B cell (primary cell): ENCODE measurements around the gene PRRC1. TPM values are rescaled to one million over a fixed set of nuclear protein-coding genes. Genes with fewer than 3 reads are reported as not detected.

ENCODE experiments used
- ATAC-seq: fragments of 200-7000 bp; cut with Tn5 transposase; one replicate; pipeline ENCODE4 v1.10.0; 2021; ENCODE audit warnings: low read depth, mild to moderate bottlenecking, moderate number of reproducible peaks, moderate library complexity
- CTCF ChIA-PET: fragments of 350-600 bp; sonication (Branson Sonifier 250); formaldehyde crosslinking; loops from one replicate; lab custom pipeline; 2021; ENCODE audit warnings: antibody characterized with exemption, inconsistent platforms; lab: Charles Lee
- POLR2A ChIA-PET: fragments of 350-600 bp; sonication (Branson Sonifier 250); formaldehyde crosslinking; loops from one replicate; lab custom pipeline; 2021; ENCODE audit warnings: antibody characterized with exemption; lab: Charles Lee
- DNase-seq: peaks from one replicate; pipeline ENCODE4 v3.0.0; 2013
- H2AFZ ChIP-seq: 2 replicates; pipeline ENCODE4 v1.6.1; 2012; ENCODE audit warnings: mild to moderate bottlenecking, low read depth, low read length; ENCODE audit not compliant: insufficient read depth, poor library complexity, severe bottlenecking
- H3K27ac ChIP-seq, 2 donors: 1 replicate in 1 of 2; 2 replicates in 1 of 2; pipeline ENCODE4 v1.5.1; 2012 to 2013; ENCODE audit warnings: low read length in 2 of 2, mild to moderate bottlenecking in 2 of 2, moderate library complexity in 1 of 2
- H3K27me3 ChIP-seq, 4 experiments: fragments of 200-600 bp in 1 of 4; sonication (generic) in 1 of 4; replicated peaks in 1 of 4; 1 replicate in 2 of 4; 2 replicates in 2 of 4; pipeline versions ENCODE4 v1.6.1 to v1.7.0; 2013 to 2016; ENCODE audit warnings: low read length in 3 of 4, mild to moderate bottlenecking in 2 of 4, mixed read lengths in 1 of 4, moderate library complexity in 1 of 4; ENCODE audit not compliant: insufficient read depth in 4 of 4, control insufficient read depth in 3 of 4; ENCODE audit errors: control extremely low read depth in 1 of 4
- H3K36me3 ChIP-seq, 2 experiments: replicated peaks in 1 of 2; 1 replicate in 1 of 2; 2 replicates in 1 of 2; pipeline versions ENCODE4 v1.6.1 to v1.7.1; 2013; ENCODE audit warnings: low read length in 1 of 2; ENCODE audit not compliant: insufficient read depth in 2 of 2, control insufficient read depth in 1 of 2; ENCODE audit errors: control extremely low read depth in 1 of 2, extremely low read depth in 1 of 2
- H3K4me1 ChIP-seq, 2 donors: fragments of 200-600 bp in 1 of 2; sonication (generic) in 1 of 2; 1 replicate in 1 of 2; 2 replicates in 1 of 2; pipeline versions ENCODE4 v1.5.1 to v1.6.1; 2013 to 2017; ENCODE audit warnings: low read length in 2 of 2; ENCODE audit not compliant: control insufficient read depth in 2 of 2, insufficient read depth in 2 of 2
- H3K4me2 ChIP-seq: replicated peaks from 2 replicates; pipeline ENCODE3; 2012; ENCODE audit warnings: mild to moderate bottlenecking, low read depth, low read length; ENCODE audit not compliant: poor library complexity, severe bottlenecking
- H3K4me3 ChIP-seq, 5 experiments: fragments of 200-600 bp in 1 of 5; sonication (generic) in 1 of 5; 1 replicate in 3 of 5; 2 replicates in 2 of 5; pipeline versions ENCODE4 v1.5.1 to v1.7.0; 2011 to 2016; ENCODE audit warnings: low read length in 4 of 5, mild to moderate bottlenecking in 4 of 5, low read depth in 2 of 5, control low read depth in 1 of 5, moderate library complexity in 1 of 5; ENCODE audit not compliant: insufficient read depth in 1 of 5; ENCODE audit errors: control extremely low read depth in 1 of 5, extremely low read depth in 1 of 5
- H3K79me2 ChIP-seq: fragments of 200-600 bp; sonication (generic); one replicate; pipeline ENCODE4 v1.6.0; 2016; ENCODE audit warnings: low read length; ENCODE audit not compliant: control insufficient read depth, insufficient read depth
- H3K9ac ChIP-seq: fragments of 200-600 bp; sonication (generic); 2 replicates; pipeline ENCODE4 v1.6.1; 2017; ENCODE audit warnings: mild to moderate bottlenecking, low read length, moderate library complexity
- H3K9me3 ChIP-seq, 3 donors: one replicate each; pipeline versions ENCODE4 v1.6.1 to v1.7.1; 2013; ENCODE audit warnings: low read length in 2 of 3; ENCODE audit not compliant: control insufficient read depth in 2 of 3, insufficient read depth in 1 of 3; ENCODE audit errors: control extremely low read depth in 1 of 3
- H4K20me1 ChIP-seq: 2 replicates; pipeline ENCODE4 v1.6.0; 2012; ENCODE audit warnings: mild to moderate bottlenecking, low read length; ENCODE audit not compliant: insufficient read depth, control insufficient read depth, poor library complexity, severe bottlenecking
- H3K27ac Mint-ChIP-seq: one replicate; pipeline ENCODE4 v1.8.0; 2021; ENCODE audit warnings: mixed read lengths
- H3K27me3 Mint-ChIP-seq: one replicate; pipeline ENCODE4 v1.8.0; 2021; ENCODE audit warnings: mixed read lengths
- H3K4me1 Mint-ChIP-seq: one replicate; pipeline ENCODE4 v1.8.0; 2021; ENCODE audit warnings: mixed read lengths
- H3K4me3 Mint-ChIP-seq: one replicate; pipeline ENCODE4 v1.8.0; 2021; ENCODE audit warnings: mixed read lengths
- H3K9me3 Mint-ChIP-seq: one replicate; pipeline ENCODE4 v1.8.0; 2022; ENCODE audit warnings: mixed read lengths; ENCODE audit not compliant: insufficient read depth
- EZH2 ChIP-seq: IDR thresholded peaks from 2 replicates; pipeline ENCODE4 v1.6.1; 2012; ENCODE audit warnings: borderline replicate concordance, low read depth, mild to moderate bottlenecking, moderate library complexity, low read length; ENCODE audit not compliant: insufficient read depth, poor library complexity, severe bottlenecking
- WGBS: methylation state at CpG from one replicate; pipeline ENCODE4 v1.1.5; 2013; ENCODE audit warnings: missing lambda C conversion rate; ENCODE audit not compliant: insufficient coverage; 5-methylcytosine and 5-hydroxymethylcytosine counted together
- intact Hi-C: fragments of 100-400 bp; cut with micrococcal nuclease; formaldehyde crosslinking; loops from one replicate; pipeline ENCODE4 v1.10.0; 2022
- polyA plus RNA-seq: library from polyadenylated mRNA; depleted of rRNA; stranded (reverse); fragments of >200 nt; gene quantifications from 2 replicates; pipeline ENCODE4 v1.2.3, GENCODE V29; 2012
- total RNA-seq, 2 donors: library from RNA; stranded (reverse); fragments of 120-200 nt in 1 of 2; gene quantifications; 1 replicate in 1 of 2; 2 replicates in 1 of 2; pipeline versions ENCODE4 v1.2.3 to v1.2.4, GENCODE V29; 2013 to 2022
- TF ChIP-seq, protein P1 (sequence below): fragments of 200-600 bp; IDR thresholded peaks from one replicate; pipeline ENCODE4 v1.8.0; 2022; ENCODE audit warnings: antibody characterized with exemption, mild to moderate bottlenecking

Gene PRRC1
- total and polyA plus RNA-seq, 2 donors (not counting 1 experiment from before 2014, with no cell fraction given), result 9.7 to 35.5 TPM

DNA sequence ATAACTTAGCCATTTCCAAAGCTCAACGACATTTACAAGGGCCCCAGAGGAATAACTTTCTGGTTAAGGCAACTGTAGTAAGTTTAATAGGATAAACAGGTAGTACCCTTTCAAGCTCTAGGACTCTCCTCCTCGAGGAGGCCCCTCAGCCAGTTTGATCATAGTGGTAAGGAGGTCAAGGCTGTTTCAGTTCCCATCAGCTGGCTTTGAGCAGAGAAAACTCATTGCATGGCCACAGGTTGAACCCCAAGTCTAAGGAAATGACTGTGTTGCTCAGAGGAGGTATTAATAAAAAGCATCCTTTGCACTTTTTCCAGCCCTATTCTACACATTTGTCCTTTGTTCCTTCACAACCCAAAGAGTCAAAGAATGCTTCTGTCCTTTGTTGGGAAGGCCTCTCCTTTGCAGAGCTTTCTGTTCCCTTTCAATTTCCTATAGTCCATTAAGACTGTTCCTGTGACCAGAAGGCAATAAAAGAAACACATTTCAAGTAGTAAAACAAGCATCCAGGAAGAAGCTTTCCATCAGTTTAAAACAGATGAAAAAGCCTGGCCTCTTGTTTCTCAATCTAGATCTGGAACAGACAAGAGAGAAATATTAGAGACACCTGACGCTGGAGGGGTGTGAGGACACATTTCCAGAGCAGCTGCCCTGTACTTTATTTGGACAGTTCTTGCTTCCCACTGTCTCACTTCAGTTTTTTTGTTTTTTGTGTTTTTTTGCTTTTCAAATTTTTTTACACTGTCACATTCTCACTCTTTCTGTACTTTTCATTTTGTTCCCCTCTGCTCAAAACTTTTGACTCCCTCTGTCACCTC lies 54.1 kb downstream of the PRRC1 start:
- no peaks in the 10 kb centered on the region for H3K79me2 ChIP-seq
- TF ChIP-seq, protein P1, sequence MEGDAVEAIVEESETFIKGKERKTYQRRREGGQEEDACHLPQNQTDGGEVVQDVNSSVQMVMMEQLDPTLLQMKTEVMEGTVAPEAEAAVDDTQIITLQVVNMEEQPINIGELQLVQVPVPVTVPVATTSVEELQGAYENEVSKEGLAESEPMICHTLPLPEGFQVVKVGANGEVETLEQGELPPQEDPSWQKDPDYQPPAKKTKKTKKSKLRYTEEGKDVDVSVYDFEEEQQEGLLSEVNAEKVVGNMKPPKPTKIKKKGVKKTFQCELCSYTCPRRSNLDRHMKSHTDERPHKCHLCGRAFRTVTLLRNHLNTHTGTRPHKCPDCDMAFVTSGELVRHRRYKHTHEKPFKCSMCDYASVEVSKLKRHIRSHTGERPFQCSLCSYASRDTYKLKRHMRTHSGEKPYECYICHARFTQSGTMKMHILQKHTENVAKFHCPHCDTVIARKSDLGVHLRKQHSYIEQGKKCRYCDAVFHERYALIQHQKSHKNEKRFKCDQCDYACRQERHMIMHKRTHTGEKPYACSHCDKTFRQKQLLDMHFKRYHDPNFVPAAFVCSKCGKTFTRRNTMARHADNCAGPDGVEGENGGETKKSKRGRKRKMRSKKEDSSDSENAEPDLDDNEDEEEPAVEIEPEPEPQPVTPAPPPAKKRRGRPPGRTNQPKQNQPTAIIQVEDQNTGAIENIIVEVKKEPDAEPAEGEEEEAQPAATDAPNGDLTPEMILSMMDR, result no peak
- no peak for TF ChIP-seq EZH2
- no peak overlapping the region for H3K9ac ChIP-seq
- ATAC-seq (no peak), DNase-seq (no peak)
- H3K4me2 ChIP-seq, result no peak overlapping the region
- POLR2A ChIA-PET, result no interaction called here
- H3K27ac ChIP-seq, result no peak overlapping the region
- H3K27me3 ChIP-seq, result no peaks in the 10 kb centered on the region
- peaks cover 5% of the 10 kb centered on the region for H3K4me1 Mint-ChIP-seq
- intact Hi-C loops, result no loop called here
- H3K4me3 ChIP-seq, result no peak overlapping the region
- CTCF ChIA-PET, result interaction anchor here (0.6 kb wide), 1 partner anchor 81 kb away, joined by 4 read pairs; no protein-coding TSS in a partner anchor
- no peak overlapping the region for H3K27ac Mint-ChIP-seq
- H2AFZ ChIP-seq, result no peak overlapping the region
- H4K20me1 ChIP-seq, result no peaks in the 10 kb centered on the region
- H3K36me3 ChIP-seq, result no peaks in the 10 kb centered on the region
- no peak overlapping the region for H3K4me3 Mint-ChIP-seq
- 80% methylated on average over 2 of the region's 3 CpGs for WGBS
- peaks cover 5% of the 10 kb centered on the region for H3K9me3 Mint-ChIP-seq
- H3K9me3 ChIP-seq, result peaks cover 2 to 6% (median 5%) of the 10 kb centered on the region in 3 donors
- H3K4me1 ChIP-seq, result no peaks in the 10 kb centered on the region
- H3K27me3 Mint-ChIP-seq, result peaks cover 4% of the 10 kb centered on the region

DNA sequence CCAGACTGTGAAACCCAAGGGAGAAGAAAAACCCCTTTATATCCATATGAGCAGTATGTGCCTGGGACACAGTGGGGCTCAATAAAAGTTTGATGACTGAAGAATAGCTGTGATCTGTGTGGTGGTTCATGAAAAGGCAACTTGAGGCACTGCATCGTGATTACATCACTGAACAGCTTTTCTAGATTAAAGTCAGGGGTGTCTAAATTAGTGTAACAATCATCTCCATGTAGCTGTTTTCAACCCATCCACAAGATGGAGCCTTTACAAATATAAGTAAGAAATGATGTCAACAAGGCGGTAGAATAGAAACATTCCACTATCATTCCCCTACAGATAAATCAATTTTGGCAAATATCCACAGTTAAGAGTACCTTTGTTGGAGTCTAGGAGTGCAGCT lies 55.5 kb downstream of the PRRC1 start:
- no peaks in the 10 kb centered on the region for H3K4me1 ChIP-seq
- peaks cover 2 to 6% (median 5%) of the 10 kb centered on the region in 3 donors for H3K9me3 ChIP-seq
- peaks cover 5% of the 10 kb centered on the region for H3K9me3 Mint-ChIP-seq
- H4K20me1 ChIP-seq, result no peaks in the 10 kb centered on the region
- WGBS, result no CpG with 5 or more reads among the region's 2 CpGs
- H3K4me3 Mint-ChIP-seq, result no peak overlapping the region
- TF ChIP-seq, protein P1, result no peak
- TF ChIP-seq EZH2, result no peak
- no peak for ATAC-seq
- no peak for DNase-seq
- ChIA-PET POLR2A (no interaction called here), CTCF (interaction anchor here (1.1 to 2.2 kb wide), 2 partner anchors 9 to 629 kb away, joined by 3 to 13 read pairs; no protein-coding TSS in a partner anchor)
- no peak overlapping the region for H3K4me2 ChIP-seq
- peaks cover 4% of the 10 kb centered on the region for H3K27me3 Mint-ChIP-seq
- H3K9ac ChIP-seq, result no peak overlapping the region
- no peaks in the 10 kb centered on the region for H3K79me2 ChIP-seq
- intact Hi-C loops, result no loop called here
- H3K27ac ChIP-seq, result no peak overlapping the region
- no peak overlapping the region for H2AFZ ChIP-seq
- no peaks in the 10 kb centered on the region for H3K36me3 ChIP-seq
- no peak overlapping the region for H3K27ac Mint-ChIP-seq
- H3K4me3 ChIP-seq, result no peak overlapping the region
- H3K27me3 ChIP-seq, result no peaks in the 10 kb centered on the region
- peaks cover 3% of the 10 kb centered on the region for H3K4me1 Mint-ChIP-seq
